Measurements from ENCODE around the gene PXDN.

The PXDN gene

DNA sequence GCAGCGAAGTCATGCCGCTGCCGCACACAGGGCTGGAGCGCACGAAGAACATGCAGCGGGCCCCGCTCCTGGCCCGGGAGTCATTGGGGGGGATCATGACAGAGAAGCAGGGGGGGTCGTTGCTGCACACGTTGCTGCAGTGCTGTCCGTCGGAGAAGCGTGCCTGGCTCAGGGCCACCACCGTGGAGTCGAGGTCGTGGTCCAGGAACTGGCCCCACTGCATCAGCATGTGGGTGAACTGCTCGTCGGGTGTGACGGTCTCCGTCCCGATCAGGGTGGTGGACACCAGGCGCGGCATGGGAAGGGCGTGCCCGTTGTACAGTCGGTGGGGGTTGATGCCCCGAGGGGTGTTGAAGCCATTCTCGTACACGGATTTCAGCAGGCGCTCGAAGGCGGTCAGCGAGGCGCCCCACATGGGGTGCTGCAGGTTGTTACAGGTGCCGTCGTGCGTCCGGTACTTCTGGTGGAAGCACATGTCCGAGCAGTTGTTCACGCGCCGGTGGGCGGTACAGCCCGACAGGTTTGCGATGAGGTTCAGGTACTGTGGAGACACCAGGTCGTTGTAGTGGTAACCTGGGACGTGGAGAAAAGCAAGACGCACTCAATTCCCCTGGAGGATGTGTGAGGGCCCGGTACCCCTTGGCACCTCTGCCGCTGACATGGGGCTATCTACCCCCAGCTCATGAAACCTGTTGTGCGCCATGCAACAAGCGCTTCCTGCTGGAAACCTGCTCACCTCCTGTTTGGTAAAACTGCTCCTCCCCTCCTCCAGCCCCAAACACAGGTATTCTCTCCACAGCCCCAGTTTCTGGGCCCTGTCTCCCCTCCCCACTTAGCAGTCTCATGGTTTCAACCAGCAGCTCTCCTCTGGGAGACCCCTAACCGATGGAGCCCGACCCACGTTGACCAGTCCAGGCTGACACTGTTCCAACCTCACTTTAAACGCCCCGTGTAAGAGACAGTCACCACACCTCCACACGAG lies 94.9 kb downstream of the PXDN start:
- DNase-seq (ENCODE audit: low read depth, low spot score) = no peak
- H3K4me3 ChIP-seq (ENCODE audit: low read length) = no peak overlapping the region

- no peak overlapping the region for H3K4me3 ChIP-seq (ENCODE audit: low read length)
- no peak for DNase-seq (ENCODE audit: low read depth, low spot score)
These were observed 95.8 kb downstream of the PXDN start for GRCh38 chr2:1648241-1649102.

DNA sequence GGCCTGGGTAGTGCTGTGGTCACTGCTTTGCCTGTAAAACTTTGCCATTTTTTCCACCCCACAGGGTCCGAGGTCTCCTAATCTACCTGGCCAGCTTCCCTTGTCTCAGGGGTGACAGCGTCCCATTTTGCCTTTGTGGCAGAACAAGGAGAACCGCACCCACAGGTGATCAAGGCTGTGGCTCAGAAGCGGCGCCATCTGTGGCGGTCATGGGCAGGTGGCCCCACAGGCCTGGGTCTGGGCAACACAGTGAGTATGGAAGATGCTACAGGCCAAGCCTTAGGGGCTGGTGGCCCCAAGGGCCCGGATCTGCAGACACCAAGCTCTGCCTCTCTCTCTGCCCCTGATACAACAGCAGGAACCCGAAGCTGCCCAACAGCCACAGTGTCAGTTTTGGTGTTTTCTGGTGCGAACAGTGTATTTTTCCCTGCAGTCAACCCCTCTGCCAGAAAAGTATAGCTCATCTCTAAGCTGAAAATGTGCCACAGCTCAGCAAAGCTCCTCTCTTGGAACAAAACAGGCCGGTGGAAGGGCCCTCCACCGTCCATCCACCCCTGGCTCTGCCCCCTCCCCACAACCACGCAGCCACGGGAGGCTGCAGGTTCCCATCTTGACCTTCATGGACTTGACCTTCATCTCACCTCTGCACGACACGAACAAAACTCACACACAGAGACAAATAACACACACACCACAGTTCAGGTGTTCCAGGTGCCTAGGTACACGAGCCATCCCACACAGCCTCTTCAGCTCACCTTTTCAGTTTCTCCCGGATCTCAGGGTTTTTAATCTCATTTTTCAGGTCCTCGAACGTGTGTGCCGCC lies 96.7 kb downstream of the PXDN start:
- no peak overlapping the region for H3K4me3 ChIP-seq (ENCODE audit: low read length)
- no peak for DNase-seq (ENCODE audit: low read depth, low spot score)

GRCh38 chr2:1645761-1646476 lies 98.4 kb downstream of the PXDN start:
- no peak for DNase-seq (ENCODE audit: low read depth, low spot score)
- no peak overlapping the region for H3K4me3 ChIP-seq (ENCODE audit: low read length)

- no peak for DNase-seq (ENCODE audit: low read depth, low spot score)
- no peak overlapping the region for H3K4me3 ChIP-seq (ENCODE audit: low read length)
These were observed 99.9 kb downstream of the PXDN start for GRCh38 chr2:1644427-1644826.

- no peak for DNase-seq (ENCODE audit: low read depth, low spot score)
These were observed 101.2 kb downstream of the PXDN start for GRCh38 chr2:1642993-1643619.

DNA sequence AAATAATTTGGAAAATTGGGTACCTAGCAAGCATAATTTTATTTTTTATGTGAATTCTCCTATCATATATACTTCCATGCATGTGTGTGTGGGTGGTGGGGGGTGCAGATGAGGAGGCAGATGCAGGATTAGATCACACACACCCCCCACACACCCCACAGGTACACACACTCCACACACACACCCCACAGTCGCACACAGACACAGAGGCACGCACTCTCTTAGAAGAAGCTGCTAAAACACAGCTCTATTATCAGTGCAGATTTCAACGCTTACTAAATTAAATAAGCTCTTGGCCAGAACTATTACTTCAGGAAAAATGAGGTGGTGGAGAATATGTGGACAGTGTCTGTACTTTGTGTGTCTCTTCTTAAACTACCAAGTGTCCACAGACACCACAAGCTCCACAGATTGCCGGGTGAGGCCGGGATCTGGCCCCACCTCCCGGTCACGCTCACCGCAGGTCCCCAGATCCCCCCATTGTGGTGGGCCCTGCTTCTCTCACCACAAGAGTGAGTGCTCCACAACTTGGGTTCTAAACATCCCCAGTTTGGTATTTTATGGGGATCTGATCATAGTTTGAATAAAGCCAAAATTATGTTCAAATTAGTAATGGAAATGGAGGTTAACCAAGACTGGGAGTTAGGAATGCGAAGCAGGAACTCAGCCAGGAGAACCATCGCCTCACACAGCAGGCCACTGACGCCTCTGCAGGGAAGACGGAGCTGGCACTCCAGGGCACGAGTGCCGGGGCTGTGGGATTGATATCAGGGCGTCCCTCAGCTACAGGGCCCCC lies 102.1 kb downstream of the PXDN start:
- H3K4me3 ChIP-seq (ENCODE audit: low read length) = no peak overlapping the region

More at GRCh38 chr2:1642993-1643619, 101.2 kb downstream of the PXDN start:
- H3K4me3 ChIP-seq (ENCODE audit: low read length) = no peak overlapping the region

DNA sequence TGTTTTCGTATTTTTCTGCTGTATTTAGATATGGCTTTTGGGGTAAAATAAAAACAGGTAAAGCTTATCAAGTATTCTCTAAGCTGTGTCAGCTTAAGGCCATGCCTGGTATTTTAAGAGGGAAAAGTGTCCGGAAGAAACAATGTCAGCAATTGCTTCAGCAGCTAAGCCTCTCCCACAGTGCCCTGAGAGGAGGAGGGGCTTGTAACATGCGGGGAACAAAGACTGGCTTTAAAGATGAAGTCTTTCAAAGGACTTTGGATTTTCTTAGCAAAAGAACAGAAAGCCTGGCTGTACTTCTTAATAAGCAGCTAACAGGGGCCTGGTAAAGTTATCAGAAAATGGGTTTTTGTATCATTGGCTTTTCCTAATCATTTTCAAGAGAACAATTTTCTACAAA lies 102.8 kb downstream of the PXDN start:
- DNase-seq (ENCODE audit: low read depth, low spot score) = no peak

More for the DNA sequence above, 102.1 kb downstream of the PXDN start:
- no peak for DNase-seq (ENCODE audit: low read depth, low spot score)

GRCh38 chr2:1640301-1641135 lies 103.8 kb downstream of the PXDN start:
- no peak overlapping the region for H3K4me3 ChIP-seq (ENCODE audit: low read length)
- no peak for DNase-seq (ENCODE audit: low read depth, low spot score)

More for the DNA sequence above, 102.8 kb downstream of the PXDN start:
- no peak overlapping the region for H3K4me3 ChIP-seq (ENCODE audit: low read length)

DNA sequence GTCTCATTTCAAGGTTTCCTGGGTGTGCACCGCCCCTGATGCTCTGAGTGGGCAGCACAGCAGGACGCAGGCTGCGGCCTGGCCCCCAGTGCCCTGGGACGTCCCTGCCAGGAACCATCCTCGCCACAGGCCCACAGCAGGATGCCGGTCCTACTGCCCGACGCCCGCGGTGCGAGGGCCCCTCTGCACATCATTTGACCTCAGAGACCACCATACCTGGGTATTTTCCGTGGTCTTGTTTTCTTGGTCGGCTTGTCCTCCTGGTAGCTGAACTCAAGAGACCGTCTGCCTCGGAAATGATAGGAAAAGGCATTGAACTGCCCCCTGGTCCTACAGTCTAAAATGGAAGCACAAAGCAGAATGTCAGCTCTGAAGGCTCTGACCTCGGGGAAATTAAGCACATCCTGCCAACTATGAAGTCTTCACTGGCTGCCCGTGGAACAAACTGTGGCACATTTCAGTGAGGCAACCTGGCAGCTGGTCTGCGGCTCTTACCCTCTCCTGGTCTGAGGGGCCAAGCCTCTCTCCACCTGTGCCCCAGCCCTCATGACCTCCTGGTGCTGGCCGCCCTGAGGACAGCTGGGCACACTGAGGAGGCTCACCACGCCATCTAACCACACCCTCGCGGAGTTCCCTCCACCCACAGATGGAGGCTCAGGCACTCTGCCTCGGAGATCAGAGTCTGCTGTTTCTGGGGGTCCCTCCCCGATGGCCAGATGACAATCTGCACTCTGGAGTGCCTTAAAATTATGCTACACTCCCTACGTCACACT lies 105.0 kb downstream of the PXDN start:
- no peak overlapping the region for H3K4me3 ChIP-seq (ENCODE audit: low read length)
- no peak for DNase-seq (ENCODE audit: low read depth, low spot score)

DNA sequence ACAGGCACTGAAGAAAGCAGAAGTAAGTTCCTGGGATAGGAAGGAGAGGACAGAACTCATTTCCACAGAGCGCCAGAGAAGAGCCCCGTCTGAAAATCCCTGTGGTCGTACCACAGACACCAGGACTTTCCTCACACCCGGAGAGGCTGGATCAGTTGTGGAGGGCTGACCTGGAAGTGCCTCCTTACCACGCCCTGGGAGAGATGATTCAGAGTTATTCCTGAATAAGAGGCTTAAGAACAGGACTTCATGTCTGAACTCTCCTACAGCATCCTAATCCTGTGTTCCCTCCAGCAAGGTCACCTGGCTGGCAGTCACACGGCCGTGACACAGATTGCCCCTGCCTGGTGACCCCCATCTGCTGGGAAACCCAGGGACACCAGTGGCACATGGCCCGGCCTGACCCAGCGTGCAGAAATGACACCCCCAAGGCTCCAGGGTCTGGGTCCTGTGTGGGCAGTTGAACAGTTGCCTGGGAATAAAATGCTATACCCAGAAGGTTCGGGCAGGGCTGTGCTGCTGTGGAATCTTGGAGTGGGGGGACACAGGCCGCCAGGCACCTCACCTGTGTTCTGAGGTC lies 105.9 kb downstream of the PXDN start:
- no peak overlapping the region for H3K4me3 ChIP-seq (ENCODE audit: low read length)
- no peak for DNase-seq (ENCODE audit: low read depth, low spot score)

- no peak overlapping the region for H3K4me3 ChIP-seq (ENCODE audit: low read length)
These were observed 107.4 kb downstream of the PXDN start for GRCh38 chr2:1636791-1637415.

GRCh38 chr2:1635823-1636222 lies 108.5 kb downstream of the PXDN start:
- H3K4me3 ChIP-seq (ENCODE audit: low read length) = no peak overlapping the region
- no peak for DNase-seq (ENCODE audit: low read depth, low spot score)

More at GRCh38 chr2:1636791-1637415, 107.4 kb downstream of the PXDN start:
- no peak for DNase-seq (ENCODE audit: low read depth, low spot score)

DNA sequence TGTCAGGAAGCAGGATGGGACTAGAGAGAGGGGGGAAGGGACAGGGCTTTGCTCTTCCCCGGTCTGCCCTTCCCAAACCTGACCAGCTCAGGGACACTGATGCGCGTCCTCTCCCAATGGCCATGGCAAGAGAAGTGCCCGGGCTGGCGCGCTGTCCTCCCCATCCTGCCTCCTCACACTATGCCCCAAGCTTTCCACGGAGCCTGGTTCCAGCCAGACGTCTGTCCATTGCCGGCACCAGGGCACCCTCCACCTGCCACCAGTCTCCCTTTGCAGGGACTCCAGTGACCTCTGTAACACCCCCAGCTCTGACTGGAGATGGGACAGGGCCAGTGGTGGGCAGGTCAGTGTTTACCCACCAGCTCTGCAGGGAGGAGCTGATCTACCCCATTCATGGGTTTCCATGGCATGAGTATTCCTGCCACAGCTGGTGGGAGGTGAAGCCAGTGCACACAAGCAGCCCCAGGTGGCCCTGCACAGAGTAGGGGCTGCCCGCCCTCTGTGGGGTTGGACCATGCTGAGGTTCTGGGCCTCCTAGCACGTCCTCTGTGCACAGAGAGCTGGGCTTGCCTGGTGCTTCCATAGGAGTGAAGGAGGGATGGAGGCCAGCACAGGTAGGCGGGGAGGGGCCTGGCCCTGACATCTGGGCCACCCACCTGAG lies 109.5 kb downstream of the PXDN start:
- no peak overlapping the region for H3K4me3 ChIP-seq (ENCODE audit: low read length)
- no peak for DNase-seq (ENCODE audit: low read depth, low spot score)

Measured in Jurkat, Clone E6-1 (cell line).